Endothelial cell (in vitro differentiated cells): ENCODE data around the gene CNTNAP1. TPM values are rescaled to one million over a fixed set of nuclear protein-coding genes. Genes with fewer than 3 reads are reported as not detected.
A peak's percentile ranks its signal among the peaks of the same experiment; 100 is the strongest.

Experiments used
- DNase-seq: peaks from one replicate; pipeline ENCODE4 v3.0.0; 2021; ENCODE audit warnings: low spot score
- H3K27ac Mint-ChIP-seq: one replicate; pipeline ENCODE4 v1.8.0; 2021; ENCODE audit warnings: mixed read lengths, inconsistent platforms; ENCODE audit not compliant: unreplicated experiment
- H3K27me3 Mint-ChIP-seq: one replicate; pipeline ENCODE4 v1.8.0; 2021; ENCODE audit warnings: mild to moderate bottlenecking, moderate library complexity, mixed read lengths, inconsistent platforms; ENCODE audit not compliant: unreplicated experiment
- H3K36me3 Mint-ChIP-seq: one replicate; pipeline ENCODE4 v1.8.0; 2021; ENCODE audit warnings: mild to moderate bottlenecking, low read depth, mixed read lengths, inconsistent platforms; ENCODE audit not compliant: unreplicated experiment
- H3K4me1 Mint-ChIP-seq: one replicate; pipeline ENCODE4 v1.8.0; 2021; ENCODE audit warnings: mild to moderate bottlenecking, mixed read lengths, inconsistent platforms; ENCODE audit not compliant: unreplicated experiment
- H3K4me3 Mint-ChIP-seq: one replicate; pipeline ENCODE4 v1.8.0; 2021; ENCODE audit warnings: mild to moderate bottlenecking, mixed read lengths, inconsistent platforms; ENCODE audit not compliant: unreplicated experiment
- H3K9me3 Mint-ChIP-seq: one replicate; pipeline ENCODE4 v1.8.0; 2021; ENCODE audit warnings: mixed read lengths, inconsistent platforms; ENCODE audit not compliant: unreplicated experiment
- CTCF ChIP-seq: fragments of 200-600 bp; sonication (generic); IDR thresholded peaks from one replicate; pipeline ENCODE4 v1.5.0; 2021; ENCODE audit warnings: antibody characterized with exemption; ENCODE audit not compliant: unreplicated experiment
- long read RNA-seq: library from polyadenylated mRNA; unstranded; transcript quantifications from one replicate; pipeline ENCODE4 v2.0.0, GENCODE V29; 2020; ENCODE audit not compliant: unreplicated experiment
- total RNA-seq: library from RNA; stranded (reverse); fragmentation: NEBNext Ultra II Directional; extraction: Animal tissue kit (Norgen Biotek cat#: 25700); gene quantifications from one replicate; pipeline ENCODE4 v1.2.1, GENCODE V29; 2021; ENCODE audit not compliant: unreplicated experiment

CNTNAP1 gene
- total RNA-seq = 8.9 TPM
- long read RNA-seq = 0 reads

GRCh38 chr17:42681976-42682721 lies at the start of gene CNTNAP1:
TSS of gene CNTNAP1 (plus strand) at chr17:42682531. CDS start at chr17:42682830, 299 bp downstream.
- H3K9me3 Mint-ChIP-seq = no peaks in the 10 kb centered on the region
- no peak for TF ChIP-seq CTCF
- peak within 1 kb of the TSS; percentile 23 for H3K27ac Mint-ChIP-seq
- H3K36me3 Mint-ChIP-seq = peaks cover 14% of the 10 kb centered on the region
- peak within 1 kb of the TSS; percentile 87 for H3K4me3 Mint-ChIP-seq
- peaks cover 26% of the 10 kb centered on the region for H3K4me1 Mint-ChIP-seq
- no peak for DNase-seq
- H3K27me3 Mint-ChIP-seq = peaks cover 30% of the 10 kb centered on the region

- H3K27me3 Mint-ChIP-seq = no peaks in the 10 kb centered on the region
- no peak overlapping the region for H3K27ac Mint-ChIP-seq
- no peak for TF ChIP-seq CTCF
- no peaks in the 10 kb centered on the region for H3K9me3 Mint-ChIP-seq
- no peak overlapping the region for H3K4me3 Mint-ChIP-seq
- H3K4me1 Mint-ChIP-seq = peaks cover 5% of the 10 kb centered on the region
- no peak for DNase-seq
- H3K36me3 Mint-ChIP-seq = no peaks in the 10 kb centered on the region
Observed at GRCh38 chr17:42632949-42633444, 49.3 kb upstream of the CNTNAP1 start.

- Mint-ChIP-seq H3K4me1 (peaks cover 11% of the 10 kb centered on the region), H3K4me3 (no peak overlapping the region), H3K9me3 (no peaks in the 10 kb centered on the region), H3K27me3 (peaks cover 3% of the 10 kb centered on the region), H3K36me3 (no peaks in the 10 kb centered on the region), H3K27ac (no peak overlapping the region)
- no peak for TF ChIP-seq CTCF
- DNase-seq = no peak
Observed at GRCh38 chr17:42639525-42640113, 42.7 kb upstream of the CNTNAP1 start.

- H3K4me3 Mint-ChIP-seq = no peak overlapping the region
- no peak for TF ChIP-seq CTCF
- DNase-seq = no peak
- no peak overlapping the region for H3K27ac Mint-ChIP-seq
- H3K4me1 Mint-ChIP-seq = peaks cover 11% of the 10 kb centered on the region
- H3K27me3 Mint-ChIP-seq = peaks cover 3% of the 10 kb centered on the region
- H3K9me3 Mint-ChIP-seq = no peaks in the 10 kb centered on the region
- no peaks in the 10 kb centered on the region for H3K36me3 Mint-ChIP-seq
Observed at GRCh38 chr17:42640121-42640520, 42.2 kb upstream of the CNTNAP1 start.

GRCh38 chr17:42642336-42642735 lies 40.0 kb upstream of the CNTNAP1 start:
- H3K27ac Mint-ChIP-seq = no peak overlapping the region
- H3K4me3 Mint-ChIP-seq = no peak overlapping the region
- H3K9me3 Mint-ChIP-seq = no peaks in the 10 kb centered on the region
- H3K27me3 Mint-ChIP-seq = peaks cover 3% of the 10 kb centered on the region
- no peaks in the 10 kb centered on the region for H3K36me3 Mint-ChIP-seq
- H3K4me1 Mint-ChIP-seq = peaks cover 11% of the 10 kb centered on the region
- TF ChIP-seq CTCF = no peak
- DNase-seq = no peak
